Stomach (tissue), 4 donors: ENCODE measurements around the gene OR2T3.
"Not testable (repeated sequence)": the region's sequence is repeated elsewhere in the genome, so short reads cannot be mapped to it uniquely, and the experiment has no call there.

Source experiments
- EP300 ChIP-seq: sonication (generic); formaldehyde crosslinking; IDR thresholded peaks from one replicate; pipeline ENCODE4 v1.6.1; 2017; ENCODE audit warnings: antibody characterized with exemption
- POLR2A ChIP-seq, 4 donors: fragments of 450-650 bp; IDR thresholded peaks; one replicate each; pipeline ENCODE4 v1.6.1; 2016; ENCODE audit warnings: antibody characterized with exemption in 4 of 4, control low read depth in 2 of 4, mild to moderate bottlenecking in 1 of 4, moderate library complexity in 1 of 4
- POLR2AphosphoS5 ChIP-seq, 3 donors: sonication (generic); formaldehyde crosslinking; IDR thresholded peaks; one replicate each; pipeline ENCODE4 v1.6.1; 2016; ENCODE audit warnings: antibody characterized with exemption in 3 of 3
- TF ChIP-seq, protein P1 (sequence below), 7 experiments: fragments of 450-650 bp in 4 of 7; fragments of 200-600 bp in 3 of 7; sonication (generic) in 3 of 7; IDR thresholded peaks; one replicate each; pipeline ENCODE4 v1.5.1; 2016 to 2019; ENCODE audit warnings: antibody characterized with exemption in 7 of 7, control low read depth in 2 of 7, mild to moderate bottlenecking in 1 of 7

- TF ChIP-seq POLR2A (IDR thresholded peaks at IDR 0.05); POLR2AphosphoS5 (IDR thresholded peaks at IDR 0.05); EP300: not testable (repeated sequence)
- TF ChIP-seq, protein P1, sequence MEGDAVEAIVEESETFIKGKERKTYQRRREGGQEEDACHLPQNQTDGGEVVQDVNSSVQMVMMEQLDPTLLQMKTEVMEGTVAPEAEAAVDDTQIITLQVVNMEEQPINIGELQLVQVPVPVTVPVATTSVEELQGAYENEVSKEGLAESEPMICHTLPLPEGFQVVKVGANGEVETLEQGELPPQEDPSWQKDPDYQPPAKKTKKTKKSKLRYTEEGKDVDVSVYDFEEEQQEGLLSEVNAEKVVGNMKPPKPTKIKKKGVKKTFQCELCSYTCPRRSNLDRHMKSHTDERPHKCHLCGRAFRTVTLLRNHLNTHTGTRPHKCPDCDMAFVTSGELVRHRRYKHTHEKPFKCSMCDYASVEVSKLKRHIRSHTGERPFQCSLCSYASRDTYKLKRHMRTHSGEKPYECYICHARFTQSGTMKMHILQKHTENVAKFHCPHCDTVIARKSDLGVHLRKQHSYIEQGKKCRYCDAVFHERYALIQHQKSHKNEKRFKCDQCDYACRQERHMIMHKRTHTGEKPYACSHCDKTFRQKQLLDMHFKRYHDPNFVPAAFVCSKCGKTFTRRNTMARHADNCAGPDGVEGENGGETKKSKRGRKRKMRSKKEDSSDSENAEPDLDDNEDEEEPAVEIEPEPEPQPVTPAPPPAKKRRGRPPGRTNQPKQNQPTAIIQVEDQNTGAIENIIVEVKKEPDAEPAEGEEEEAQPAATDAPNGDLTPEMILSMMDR (IDR thresholded peaks at IDR 0.05), result not testable (repeated sequence)
These were observed 36.8 kb upstream of the OR2T3 start for GRCh38 chr1:248436303-248436702.
